Upper lobe of left lung (tissue), 6 donors: ENCODE data around the gene RERE. TPM values are rescaled to one million over a fixed set of nuclear protein-coding genes. Genes with fewer than 3 reads are reported as not detected.

Source experiments
- ATAC-seq, 2 donors: fragments of 200-7000 bp; cut with Tn5 transposase; one replicate each; pipeline ENCODE4 v1.9.1; 2022; ENCODE audit warnings: mild to moderate bottlenecking in 2 of 2, moderate library complexity in 2 of 2; ENCODE audit not compliant: low FRiP score in 2 of 2
- DNase-seq, 2 donors: peaks; one replicate each; pipeline ENCODE4 v3.0.0-alpha.2; 2019 to 2020
- H3K27ac ChIP-seq, 4 donors: fragments of 200-600 bp; sonication (generic); one replicate each; pipeline ENCODE4 v1.5.1; 2016 to 2019
- H3K27me3 ChIP-seq, 4 donors: fragments of 200-600 bp; sonication (generic); one replicate each; pipeline ENCODE4 v1.5.1; 2017 to 2019
- H3K36me3 ChIP-seq, 4 donors: fragments of 200-600 bp; sonication (generic); one replicate each; pipeline ENCODE4 v1.5.1; 2016 to 2019
- H3K4me1 ChIP-seq, 4 donors: fragments of 200-600 bp; sonication (generic); one replicate each; pipeline ENCODE4 v1.5.1; 2018 to 2019
- H3K4me3 ChIP-seq, 4 donors: fragments of 200-600 bp; sonication (generic); one replicate each; pipeline ENCODE4 v1.5.1; 2017 to 2019; ENCODE audit warnings: mild to moderate bottlenecking in 2 of 4, moderate library complexity in 1 of 4
- H3K9me3 ChIP-seq, 4 donors: fragments of 200-600 bp; sonication (generic); one replicate each; pipeline ENCODE4 v1.5.1; 2018 to 2019
- CTCF ChIP-seq, 6 experiments: fragments of 450-650 bp in 4 of 6; fragments of 200-600 bp in 2 of 6; sonication (generic) in 2 of 6; IDR thresholded peaks; one replicate each; pipeline ENCODE4 v1.5.1; 2016 to 2019; ENCODE audit warnings: antibody characterized with exemption in 6 of 6
- EP300 ChIP-seq, 4 donors: sonication (generic); formaldehyde crosslinking; IDR thresholded peaks; one replicate each; pipeline ENCODE4 v1.5.1; 2017; ENCODE audit warnings: antibody characterized with exemption in 4 of 4, control low read depth in 2 of 4
- POLR2A ChIP-seq, 4 donors: fragments of 450-650 bp; IDR thresholded peaks; one replicate each; pipeline ENCODE4 v1.5.1; 2016 to 2017; ENCODE audit warnings: antibody characterized with exemption in 4 of 4, mild to moderate bottlenecking in 2 of 4
- POLR2AphosphoS5 ChIP-seq, 2 donors: sonication (generic); formaldehyde crosslinking; IDR thresholded peaks; one replicate each; pipeline ENCODE4 v1.5.1; 2017; ENCODE audit warnings: antibody characterized with exemption in 2 of 2
- WGBS, 2 donors: methylation state at CpG; one replicate each; pipeline ENCODE4 v1.1.5; 2017 to 2018; 5-methylcytosine and 5-hydroxymethylcytosine counted together
- total RNA-seq, 6 donors: library from RNA; depleted of rRNA in 4 of 6; stranded (reverse); fragments of >200 nt in 4 of 6; gene quantifications; one replicate each; pipeline versions ENCODE4 v1.1.0 to v1.2.1, GENCODE V29; 2016 to 2021
- donor health status: DM: no; HTN: no; CAD: no; lungs with moderate emphysema.
- donor health status: DM: no; HTN: yes; CAD: no; lungs with severe emphysema.

RERE gene
- total RNA-seq, 6 donors from 2014 or later: 75.5 to 222 (median 104) TPM

DNA sequence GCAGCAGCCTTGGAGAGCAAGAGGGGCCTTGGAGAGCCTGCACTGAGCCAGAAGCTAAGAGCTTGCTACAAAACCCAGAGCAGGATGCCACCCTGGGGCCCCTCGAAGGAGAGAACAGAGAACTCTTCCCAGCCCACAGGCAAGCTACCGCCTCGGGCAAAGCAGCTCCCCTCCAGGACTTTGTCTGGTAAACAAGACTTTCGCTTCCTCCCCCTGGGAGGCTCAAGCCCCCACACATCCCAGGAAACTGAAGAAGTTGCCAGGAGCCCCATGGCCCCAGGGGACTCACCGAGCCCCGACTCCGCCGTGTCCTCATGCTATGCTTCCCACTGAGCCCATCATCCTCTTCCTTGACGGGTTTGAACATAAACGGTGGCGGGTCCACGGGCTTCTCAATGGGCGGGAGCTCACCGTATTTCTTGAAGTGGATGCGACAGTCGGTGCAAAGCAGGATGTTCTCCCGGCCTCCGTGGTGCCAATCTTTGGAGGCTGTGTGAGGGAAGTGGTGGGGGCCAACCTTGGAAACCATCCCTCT is 453.6 kb downstream of the RERE start:
- ATAC-seq (no peak), DNase-seq (no peak)
- no peak overlapping the region for H3K4me3 ChIP-seq
- H3K9me3 ChIP-seq: no peaks in the 10 kb centered on the region
- H3K27ac ChIP-seq: peak overlapping the region in 3 of 4 donors; percentile 70 to 79 (median 73)
- H3K4me1 ChIP-seq: peaks cover 22 to 38% (median 32%) of the 10 kb centered on the region in 4 donors
- TF ChIP-seq POLR2A (IDR thresholded peaks at IDR 0.05) (no peak), CTCF (IDR thresholded peaks at IDR 0.05) (no peak), POLR2AphosphoS5 (IDR thresholded peaks at IDR 0.05) (no peak), EP300 (IDR thresholded peaks at IDR 0.05) (no peak)
- WGBS, 2 donors: 50 to 71% methylated on average over 4 to 18 of the region's 18 CpGs
- no peaks in the 10 kb centered on the region for H3K27me3 ChIP-seq
- H3K36me3 ChIP-seq: peaks cover 29 to 74% (median 70%) of the 10 kb centered on the region in 4 donors

GRCh38 chr1:8363186-8363766 is 454.2 kb downstream of the RERE start:
- peaks cover 20 to 37% (median 30%) of the 10 kb centered on the region in 4 donors for H3K4me1 ChIP-seq
- H3K27ac ChIP-seq: peak overlapping the region in 3 of 4 donors; percentile 70 to 79 (median 73)
- no peak for TF ChIP-seq POLR2AphosphoS5 (IDR thresholded peaks at IDR 0.05)
- no peak for TF ChIP-seq CTCF (IDR thresholded peaks at IDR 0.05)
- no peak for TF ChIP-seq EP300 (IDR thresholded peaks at IDR 0.05)
- TF ChIP-seq POLR2A (IDR thresholded peaks at IDR 0.05): no peak
- H3K36me3 ChIP-seq: peaks cover 33 to 80% (median 76%) of the 10 kb centered on the region in 4 donors
- no peaks in the 10 kb centered on the region for H3K9me3 ChIP-seq
- WGBS, 2 donors: 55 to 76% methylated on average over 5 to 8 of the region's 8 CpGs
- ATAC-seq (no peak), DNase-seq (peak in 1 of 2 donors; percentile 41)
- no peaks in the 10 kb centered on the region for H3K27me3 ChIP-seq
- H3K4me3 ChIP-seq: no peak overlapping the region

DNA sequence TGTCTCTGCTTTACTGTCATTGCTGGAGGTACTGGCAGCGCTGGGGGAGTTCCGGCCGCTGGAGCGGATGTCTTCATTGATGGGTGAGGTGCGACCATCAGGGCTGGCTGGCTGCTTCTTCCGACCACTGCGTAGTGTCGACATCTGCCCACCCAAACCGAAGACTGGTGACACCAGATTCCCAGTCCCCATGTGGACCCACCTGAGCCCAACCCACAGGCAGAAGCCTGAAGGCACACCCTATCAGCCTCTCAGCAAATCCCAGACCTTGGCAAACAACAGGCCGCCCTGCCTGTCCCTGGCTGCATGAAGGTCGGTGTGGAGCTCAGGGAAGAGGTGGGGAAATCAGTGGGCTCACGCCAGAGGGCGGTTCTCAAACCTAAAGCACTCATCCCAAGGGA is 454.7 kb downstream of the RERE start:
- 92 to 98% methylated on average over 13 of the region's 13 CpGs for WGBS, 2 donors
- Histone ChIP-seq H3K9me3 (no peaks in the 10 kb centered on the region), H3K27me3 (no peaks in the 10 kb centered on the region), H3K27ac (peak overlapping the region in 2 of 4 donors; percentile 73 to 79), H3K4me3 (no peak overlapping the region), H3K36me3 (peaks cover 39 to 86% (median 82%) of the 10 kb centered on the region in 4 donors), H3K4me1 (peaks cover 20 to 35% (median 28%) of the 10 kb centered on the region in 4 donors)
- TF ChIP-seq CTCF (IDR thresholded peaks at IDR 0.05) (no peak), POLR2A (IDR thresholded peaks at IDR 0.05) (no peak), EP300 (IDR thresholded peaks at IDR 0.05) (no peak), POLR2AphosphoS5 (IDR thresholded peaks at IDR 0.05) (no peak)
- DNase-seq (no peak), ATAC-seq (no peak)

DNA sequence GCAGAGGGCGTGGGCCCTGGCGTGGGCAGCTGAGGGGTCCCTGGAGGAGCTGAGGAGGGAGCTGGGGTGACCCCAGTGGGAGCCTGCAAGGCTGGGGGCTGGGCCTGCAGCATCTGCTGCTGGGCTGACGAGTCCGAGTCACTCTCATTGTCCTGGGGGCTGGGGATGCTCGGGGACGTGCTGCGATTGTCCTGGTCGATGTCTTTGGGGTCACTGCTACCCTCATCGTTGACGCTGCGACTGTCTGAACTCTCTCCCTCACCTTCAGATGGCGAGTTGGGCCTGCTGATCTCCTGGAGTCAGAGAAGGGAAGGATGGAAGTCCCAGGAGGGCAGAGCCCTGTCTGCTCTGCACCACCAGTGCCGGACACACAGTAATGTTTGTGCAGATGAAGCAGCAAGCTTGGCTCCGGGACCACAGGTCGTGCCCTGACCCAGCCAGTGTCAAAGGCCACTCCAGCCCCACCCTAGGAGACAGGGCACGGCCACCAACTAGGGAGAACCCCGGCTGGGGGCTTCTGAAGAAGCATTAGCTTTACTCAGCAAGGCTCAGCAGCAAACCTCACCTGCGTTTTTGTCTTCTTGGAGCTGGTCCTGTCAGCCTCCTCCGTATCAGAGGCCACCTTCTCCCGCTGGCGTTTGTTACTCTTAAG is 456.1 kb downstream of the RERE start:
- Histone ChIP-seq H3K4me3 (no peak overlapping the region), H3K9me3 (no peaks in the 10 kb centered on the region), H3K27me3 (no peaks in the 10 kb centered on the region), H3K4me1 (peaks cover 20 to 26% (median 23%) of the 10 kb centered on the region in 4 donors), H3K36me3 (peaks cover 48 to 97% (median 95%) of the 10 kb centered on the region in 4 donors), H3K27ac (no peak overlapping the region)
- ATAC-seq (no peak), DNase-seq (peak in 1 of 2 donors; percentile 36)
- TF ChIP-seq POLR2A (IDR thresholded peaks at IDR 0.05) (no peak), EP300 (IDR thresholded peaks at IDR 0.05) (no peak), POLR2AphosphoS5 (IDR thresholded peaks at IDR 0.05) (no peak), CTCF (IDR thresholded peaks at IDR 0.05) (no peak)
- 89 to 94% methylated on average over 8 to 21 of the region's 21 CpGs for WGBS, 2 donors
